Measurements from ENCODE around the gene HBQ1.

Gene HBQ1

DNA sequence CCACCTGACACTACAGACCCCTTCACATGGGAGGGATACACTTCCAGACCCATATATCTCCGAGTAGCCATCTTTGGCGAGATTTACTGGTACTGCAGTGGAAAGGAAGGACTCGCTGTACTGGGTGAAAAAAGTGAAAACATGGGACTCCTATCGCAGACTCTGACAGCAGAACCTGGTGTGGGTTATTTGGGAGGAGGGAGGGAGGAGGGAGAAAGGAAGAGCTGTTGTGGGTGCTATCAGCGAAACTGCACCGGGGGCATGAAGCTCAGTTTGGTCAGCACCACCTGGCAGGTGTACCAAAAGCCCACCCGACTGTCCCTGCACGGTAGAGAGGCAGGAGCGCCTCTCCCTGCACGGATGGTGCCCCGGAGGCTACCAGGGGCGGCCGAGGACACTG is 5.0 kb downstream of the HBQ1 start:
- DNase-seq (no peak), ATAC-seq (ENCODE audit: insufficient read depth, low read depth) (no peak)
- peaks cover 46% of the 10 kb centered on the region for H3K36me3 ChIP-seq (ENCODE audit: insufficient read depth, low read length)
- no peak overlapping the region for H3K4me2 ChIP-seq (ENCODE audit: insufficient read depth, low read length)
- H3K4me3 ChIP-seq (ENCODE audit: low read depth in 1 of 2, low read length in 2 of 2) = no peak overlapping the region
- no peaks in the 10 kb centered on the region for H3K27me3 ChIP-seq (ENCODE audit: insufficient read depth, low read length, poor library complexity)
- no peak overlapping the region for H2AFZ ChIP-seq (ENCODE audit: low read depth, low read length)
- H3K79me2 ChIP-seq (ENCODE audit: insufficient read depth, low read length) = no peaks in the 10 kb centered on the region
- H4K20me1 ChIP-seq (ENCODE audit: insufficient read depth, low read length) = peaks cover 27% of the 10 kb centered on the region
- H3K9ac ChIP-seq (ENCODE audit: low read depth, low read length) = no peak overlapping the region
- no peak overlapping the region for H3K27ac ChIP-seq (ENCODE audit: low read length)
- TF ChIP-seq, protein P1, sequence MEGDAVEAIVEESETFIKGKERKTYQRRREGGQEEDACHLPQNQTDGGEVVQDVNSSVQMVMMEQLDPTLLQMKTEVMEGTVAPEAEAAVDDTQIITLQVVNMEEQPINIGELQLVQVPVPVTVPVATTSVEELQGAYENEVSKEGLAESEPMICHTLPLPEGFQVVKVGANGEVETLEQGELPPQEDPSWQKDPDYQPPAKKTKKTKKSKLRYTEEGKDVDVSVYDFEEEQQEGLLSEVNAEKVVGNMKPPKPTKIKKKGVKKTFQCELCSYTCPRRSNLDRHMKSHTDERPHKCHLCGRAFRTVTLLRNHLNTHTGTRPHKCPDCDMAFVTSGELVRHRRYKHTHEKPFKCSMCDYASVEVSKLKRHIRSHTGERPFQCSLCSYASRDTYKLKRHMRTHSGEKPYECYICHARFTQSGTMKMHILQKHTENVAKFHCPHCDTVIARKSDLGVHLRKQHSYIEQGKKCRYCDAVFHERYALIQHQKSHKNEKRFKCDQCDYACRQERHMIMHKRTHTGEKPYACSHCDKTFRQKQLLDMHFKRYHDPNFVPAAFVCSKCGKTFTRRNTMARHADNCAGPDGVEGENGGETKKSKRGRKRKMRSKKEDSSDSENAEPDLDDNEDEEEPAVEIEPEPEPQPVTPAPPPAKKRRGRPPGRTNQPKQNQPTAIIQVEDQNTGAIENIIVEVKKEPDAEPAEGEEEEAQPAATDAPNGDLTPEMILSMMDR (IDR thresholded peaks at IDR 0.05; ENCODE audit: borderline replicate concordance, extremely low read depth, low read length, poor library complexity, severe bottlenecking) = no peak
- no peak for TF ChIP-seq EZH2 (IDR thresholded peaks at IDR 0.05; ENCODE audit: borderline replicate concordance, low read depth, low read length, severe bottlenecking)
- peaks cover 11% of the 10 kb centered on the region for H3K4me1 ChIP-seq (ENCODE audit: insufficient read depth, low read length)
- H3K9me3 ChIP-seq (ENCODE audit: insufficient read depth, low read length, severe bottlenecking) = no peaks in the 10 kb centered on the region

DNA sequence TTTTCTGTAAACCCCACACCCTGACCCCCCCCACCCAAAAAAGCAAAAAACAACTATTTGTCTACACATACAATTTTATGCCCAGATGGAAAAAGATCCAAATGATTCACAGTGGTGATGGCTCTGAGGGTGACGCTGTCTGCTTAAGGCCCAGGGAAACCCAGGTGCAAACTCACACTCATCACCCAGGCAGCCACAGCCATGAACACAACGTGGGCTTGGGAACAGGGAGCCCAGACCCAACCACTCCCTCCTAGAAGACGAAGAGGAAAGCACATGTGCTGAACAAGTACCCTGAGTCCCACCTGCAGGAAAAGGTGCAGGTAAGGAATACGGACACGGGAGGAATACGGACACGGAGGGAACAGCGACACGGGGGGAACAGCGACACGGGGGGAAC is 5.4 kb downstream of the HBQ1 start:
- no peak for TF ChIP-seq EZH2 (IDR thresholded peaks at IDR 0.05; ENCODE audit: borderline replicate concordance, low read depth, low read length, severe bottlenecking)
- TF ChIP-seq, protein P1 (IDR thresholded peaks at IDR 0.05; ENCODE audit: borderline replicate concordance, extremely low read depth, low read length, poor library complexity, severe bottlenecking) = no peak

DNA sequence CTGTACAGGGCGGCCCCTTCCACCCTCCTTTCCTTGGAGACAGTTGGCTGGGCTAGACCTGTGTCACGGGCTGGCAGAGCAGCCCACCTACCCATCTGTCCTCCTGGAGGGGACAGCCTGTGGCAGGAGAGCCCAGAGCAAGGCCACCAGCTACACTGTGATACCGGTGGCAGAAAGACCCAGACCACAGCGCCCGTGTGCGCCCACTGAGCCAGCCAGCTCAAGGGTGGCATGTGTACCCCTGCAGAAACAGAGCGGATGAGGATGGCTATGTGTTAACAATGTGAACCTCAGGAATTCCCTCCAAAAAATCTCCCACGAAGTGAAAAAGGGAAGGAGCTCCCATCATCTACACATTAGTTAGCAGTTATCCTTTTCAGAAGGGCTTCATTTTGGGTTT is 7.1 kb downstream of the HBQ1 start:
- Histone ChIP-seq H3K4me3 (ENCODE audit: low read depth in 1 of 2, low read length in 2 of 2) (no peak overlapping the region), H3K9ac (ENCODE audit: low read depth, low read length) (no peak overlapping the region), H3K36me3 (ENCODE audit: insufficient read depth, low read length) (peaks cover 67% of the 10 kb centered on the region), H4K20me1 (ENCODE audit: insufficient read depth, low read length) (peaks cover 42% of the 10 kb centered on the region), H2AFZ (ENCODE audit: low read depth, low read length) (no peak overlapping the region), H3K27ac (ENCODE audit: low read length) (no peak overlapping the region), H3K9me3 (ENCODE audit: insufficient read depth, low read length, severe bottlenecking) (no peaks in the 10 kb centered on the region), H3K79me2 (ENCODE audit: insufficient read depth, low read length) (no peaks in the 10 kb centered on the region), H3K4me2 (ENCODE audit: insufficient read depth, low read length) (no peak overlapping the region), H3K4me1 (ENCODE audit: insufficient read depth, low read length) (no peaks in the 10 kb centered on the region), H3K27me3 (ENCODE audit: insufficient read depth, low read length, poor library complexity) (no peaks in the 10 kb centered on the region)
- DNase-seq (no peak), ATAC-seq (ENCODE audit: insufficient read depth, low read depth) (no peak)
- TF ChIP-seq EZH2 (IDR thresholded peaks at IDR 0.05; ENCODE audit: borderline replicate concordance, low read depth, low read length, severe bottlenecking) = no peak
- TF ChIP-seq, protein P1 (IDR thresholded peaks at IDR 0.05; ENCODE audit: borderline replicate concordance, extremely low read depth, low read length, poor library complexity, severe bottlenecking) = no peak

More for the DNA sequence above, 5.4 kb downstream of the HBQ1 start:
- H3K4me2 ChIP-seq (ENCODE audit: insufficient read depth, low read length) = no peak overlapping the region
- H3K27me3 ChIP-seq (ENCODE audit: insufficient read depth, low read length, poor library complexity) = no peaks in the 10 kb centered on the region
- no peaks in the 10 kb centered on the region for H3K9me3 ChIP-seq (ENCODE audit: insufficient read depth, low read length, severe bottlenecking)
- H3K4me1 ChIP-seq (ENCODE audit: insufficient read depth, low read length) = peaks cover 11% of the 10 kb centered on the region
- H2AFZ ChIP-seq (ENCODE audit: low read depth, low read length) = no peak overlapping the region
- H4K20me1 ChIP-seq (ENCODE audit: insufficient read depth, low read length) = peaks cover 30% of the 10 kb centered on the region
- H3K4me3 ChIP-seq (ENCODE audit: low read depth in 1 of 2, low read length in 2 of 2) = no peak overlapping the region
- H3K36me3 ChIP-seq (ENCODE audit: insufficient read depth, low read length) = peaks cover 50% of the 10 kb centered on the region
- no peak overlapping the region for H3K9ac ChIP-seq (ENCODE audit: low read depth, low read length)
- ATAC-seq (ENCODE audit: insufficient read depth, low read depth) = no peak
- H3K79me2 ChIP-seq (ENCODE audit: insufficient read depth, low read length) = no peaks in the 10 kb centered on the region
- DNase-seq = no peak
- no peak overlapping the region for H3K27ac ChIP-seq (ENCODE audit: low read length)

DNA sequence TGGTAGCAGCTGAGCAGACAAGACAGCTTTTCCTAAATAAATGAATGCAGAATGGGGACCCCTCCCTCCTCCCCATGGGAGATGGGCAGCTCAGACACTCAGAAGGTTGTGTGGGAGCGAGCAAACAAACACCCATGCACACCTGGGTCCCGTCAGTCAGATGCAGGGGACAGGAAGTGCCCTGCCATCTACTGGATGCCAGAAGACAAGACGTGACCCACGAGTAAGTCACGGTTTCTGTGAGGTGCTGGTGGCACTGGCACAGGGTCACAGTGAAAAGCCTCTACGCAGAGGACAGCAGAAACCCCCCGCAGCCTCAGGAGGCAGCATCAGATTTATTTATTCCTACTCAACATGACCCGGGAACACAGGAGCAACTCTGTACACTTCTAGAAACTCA is 8.4 kb downstream of the HBQ1 start:
- Histone ChIP-seq H3K4me1 (ENCODE audit: insufficient read depth, low read length) (no peaks in the 10 kb centered on the region), H3K9ac (ENCODE audit: low read depth, low read length) (no peak overlapping the region), H3K79me2 (ENCODE audit: insufficient read depth, low read length) (no peaks in the 10 kb centered on the region), H3K36me3 (ENCODE audit: insufficient read depth, low read length) (peaks cover 80% of the 10 kb centered on the region), H3K4me3 (ENCODE audit: low read depth in 1 of 2, low read length in 2 of 2) (no peak overlapping the region), H3K27ac (ENCODE audit: low read length) (peak overlapping the region; percentile 32; the same call in 1 of the 2 replicates), H4K20me1 (ENCODE audit: insufficient read depth, low read length) (peaks cover 42% of the 10 kb centered on the region), H2AFZ (ENCODE audit: low read depth, low read length) (no peak overlapping the region), H3K9me3 (ENCODE audit: insufficient read depth, low read length, severe bottlenecking) (no peaks in the 10 kb centered on the region), H3K4me2 (ENCODE audit: insufficient read depth, low read length) (no peak overlapping the region), H3K27me3 (ENCODE audit: insufficient read depth, low read length, poor library complexity) (no peaks in the 10 kb centered on the region)
- DNase-seq (peak; percentile 53), ATAC-seq (ENCODE audit: insufficient read depth, low read depth) (peak; percentile 83)
- TF ChIP-seq, protein P1 (IDR thresholded peaks at IDR 0.05; ENCODE audit: borderline replicate concordance, extremely low read depth, low read length, poor library complexity, severe bottlenecking) = peak; percentile 74
- TF ChIP-seq EZH2 (IDR thresholded peaks at IDR 0.05; ENCODE audit: borderline replicate concordance, low read depth, low read length, severe bottlenecking) = no peak
